GM21390 (cell line): Measurements from ENCODE around the gene GSTA4.
"Not testable (repeated sequence)": the region's sequence is repeated elsewhere in the genome, so short reads cannot be mapped to it uniquely, and the experiment has no call there.

Source experiments
- ATAC-seq: cut with Tn5 transposase; IDR thresholded peaks from one replicate; pipeline ENCODE4 v1.9.1; 2021; ENCODE audit not compliant: unreplicated experiment

Gene GSTA4

GRCh38 chr6:52976591-52977035, 18.5 kb downstream of the GSTA4 start:
- peak; percentile 88 for ATAC-seq

- peak; percentile 18 for ATAC-seq
Measured at GRCh38 chr6:52976149-52976548, 18.9 kb downstream of the GSTA4 start.

GRCh38 chr6:52975580-52975979, 19.5 kb downstream of the GSTA4 start:
- ATAC-seq: no peak

GRCh38 chr6:52972989-52973388, 22.1 kb downstream of the GSTA4 start:
- no peak for ATAC-seq

GRCh38 chr6:52969359-52969758, 25.7 kb downstream of the GSTA4 start:
- no peak for ATAC-seq

GRCh38 chr6:52966101-52966500, 29.0 kb downstream of the GSTA4 start:
- ATAC-seq: no peak

GRCh38 chr6:52965380-52965779, 29.7 kb downstream of the GSTA4 start:
- no peak for ATAC-seq

GRCh38 chr6:52964318-52964717, 30.8 kb downstream of the GSTA4 start:
- ATAC-seq: no peak

GRCh38 chr6:52962701-52963100, 32.4 kb downstream of the GSTA4 start:
- ATAC-seq: no peak

GRCh38 chr6:52961022-52961421, 34.1 kb downstream of the GSTA4 start:
- not testable (repeated sequence) for ATAC-seq

GRCh38 chr6:52960211-52960610, 34.9 kb downstream of the GSTA4 start:
- ATAC-seq: not testable (repeated sequence)

GRCh38 chr6:52958546-52959255, 36.4 kb downstream of the GSTA4 start:
- no peak for ATAC-seq

- no peak for ATAC-seq
Measured at GRCh38 chr6:52955871-52956270, 39.2 kb downstream of the GSTA4 start.

- peak; percentile 66 for ATAC-seq
Measured at GRCh38 chr6:52953911-52954839, 40.9 kb downstream of the GSTA4 start.

GRCh38 chr6:52946306-52946705, 48.8 kb downstream of the GSTA4 start:
- ATAC-seq: no peak

GRCh38 chr6:52942821-52943220, 52.3 kb downstream of the GSTA4 start:
- ATAC-seq: not testable (repeated sequence)

GRCh38 chr6:52942221-52942620, 52.9 kb downstream of the GSTA4 start:
- ATAC-seq: no peak

- ATAC-seq: no peak
Measured at GRCh38 chr6:52937908-52938307, 57.2 kb downstream of the GSTA4 start.

- ATAC-seq: no peak
Measured at GRCh38 chr6:52933778-52934177, 61.3 kb downstream of the GSTA4 start.

GRCh38 chr6:52931351-52931750, 63.7 kb downstream of the GSTA4 start:
- ATAC-seq: no peak

GRCh38 chr6:52929321-52930164, 65.5 kb downstream of the GSTA4 start:
- ATAC-seq: no peak
